Measurements from ENCODE around the gene KCNH4. TPM values are rescaled to one million over a fixed set of nuclear protein-coding genes. Genes with fewer than 3 reads are reported as not detected.

KCNH4 gene
- total RNA-seq, 1 experiment from 2014 or later = not detected

DNA sequence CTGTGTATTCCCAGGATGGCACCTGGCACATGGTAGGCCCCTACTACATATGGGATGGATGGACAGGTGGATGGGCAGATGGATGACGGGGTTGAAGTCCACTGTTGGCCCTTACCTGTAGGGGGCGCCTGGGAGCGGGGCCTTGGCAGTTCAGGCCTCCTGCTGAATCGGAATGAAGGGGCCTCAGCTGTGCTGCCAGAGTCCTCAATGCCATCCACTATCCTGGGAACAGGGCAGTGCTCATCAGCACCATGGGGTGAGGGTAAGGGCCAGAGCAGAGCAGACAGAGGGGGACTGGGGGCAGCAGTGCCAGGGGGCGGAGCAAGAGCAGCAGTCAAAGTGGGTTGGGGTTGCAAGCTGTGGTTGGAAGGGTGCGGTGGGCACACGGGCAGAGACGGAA is 17.8 kb downstream of the KCNH4 start:
- Histone ChIP-seq H3K79me2 (ENCODE audit: insufficient read depth, low read length) (no peaks in the 10 kb centered on the region), H3K27ac (ENCODE audit: low read depth, low read length) (no peak overlapping the region), H4K20me1 (ENCODE audit: insufficient read depth) (no peaks in the 10 kb centered on the region), H3K9me2 (ENCODE audit: insufficient read depth) (no peaks in the 10 kb centered on the region), H2AFZ (ENCODE audit: low read depth, low read length, poor library complexity, severe bottlenecking) (no peak overlapping the region), H3K4me3 (replicated peaks in 1 of 2; ENCODE audit: low read depth in 1 of 2, low read length in 2 of 2) (no peak overlapping the region), H3K27me3 (ENCODE audit: insufficient read depth, low read length) (no peaks in the 10 kb centered on the region), H3K9me3 (ENCODE audit: control insufficient read depth in 1 of 2, insufficient read depth in 1 of 2, low read depth in 1 of 2, low read length in 2 of 2) (no peaks in the 10 kb centered on the region), H3K4me1 (ENCODE audit: control insufficient read depth in 1 of 2, insufficient read depth in 2 of 2, low read length in 2 of 2) (no peaks in the 10 kb centered on the region), H3K36me3 (ENCODE audit: control insufficient read depth in 1 of 2, insufficient read depth in 2 of 2, low read length in 2 of 2) (no peaks in the 10 kb centered on the region), H3K4me2 (ENCODE audit: low read length) (no peak overlapping the region), H3K9ac (ENCODE audit: low read length) (no peak overlapping the region)
- no TSS peak for BruUV-seq (replicated peaks)
- ChIA-PET CTCF (interaction anchor here (0.9 kb wide), 1 partner anchor 21 kb away, joined by 4 read pairs; no protein-coding TSS in a partner anchor), RAD21 (ENCODE audit: low non-redundant PET in 1 of 2, low total read pairs in 2 of 2, uncharacterized antibody in 2 of 2, unreplicated experiment in 2 of 2) (no interaction called here), POLR2A (no interaction called here)
- intact Hi-C loops (cut with micrococcal nuclease) = no loop called here
- DNase-seq (ENCODE audit: low read depth, low spot score) = peak; percentile 18
- ATAC-seq = peak; percentile 89
- no peak for TF ChIP-seq JUND (IDR thresholded peaks at IDR 0.05)
- TF ChIP-seq, protein P1, sequence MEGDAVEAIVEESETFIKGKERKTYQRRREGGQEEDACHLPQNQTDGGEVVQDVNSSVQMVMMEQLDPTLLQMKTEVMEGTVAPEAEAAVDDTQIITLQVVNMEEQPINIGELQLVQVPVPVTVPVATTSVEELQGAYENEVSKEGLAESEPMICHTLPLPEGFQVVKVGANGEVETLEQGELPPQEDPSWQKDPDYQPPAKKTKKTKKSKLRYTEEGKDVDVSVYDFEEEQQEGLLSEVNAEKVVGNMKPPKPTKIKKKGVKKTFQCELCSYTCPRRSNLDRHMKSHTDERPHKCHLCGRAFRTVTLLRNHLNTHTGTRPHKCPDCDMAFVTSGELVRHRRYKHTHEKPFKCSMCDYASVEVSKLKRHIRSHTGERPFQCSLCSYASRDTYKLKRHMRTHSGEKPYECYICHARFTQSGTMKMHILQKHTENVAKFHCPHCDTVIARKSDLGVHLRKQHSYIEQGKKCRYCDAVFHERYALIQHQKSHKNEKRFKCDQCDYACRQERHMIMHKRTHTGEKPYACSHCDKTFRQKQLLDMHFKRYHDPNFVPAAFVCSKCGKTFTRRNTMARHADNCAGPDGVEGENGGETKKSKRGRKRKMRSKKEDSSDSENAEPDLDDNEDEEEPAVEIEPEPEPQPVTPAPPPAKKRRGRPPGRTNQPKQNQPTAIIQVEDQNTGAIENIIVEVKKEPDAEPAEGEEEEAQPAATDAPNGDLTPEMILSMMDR (IDR thresholded peaks at IDR 0.05 in 2 of 3, conservative IDR thresholded peaks at IDR 0.05 in 1 of 3; ENCODE audit: borderline replicate concordance in 1 of 3, insufficient read depth in 1 of 3, low read depth in 2 of 3, low read length in 2 of 3) = peak in 2 of 3 experiments; percentile 82 to 87; a peak in 5 of 6 replicates

DNA sequence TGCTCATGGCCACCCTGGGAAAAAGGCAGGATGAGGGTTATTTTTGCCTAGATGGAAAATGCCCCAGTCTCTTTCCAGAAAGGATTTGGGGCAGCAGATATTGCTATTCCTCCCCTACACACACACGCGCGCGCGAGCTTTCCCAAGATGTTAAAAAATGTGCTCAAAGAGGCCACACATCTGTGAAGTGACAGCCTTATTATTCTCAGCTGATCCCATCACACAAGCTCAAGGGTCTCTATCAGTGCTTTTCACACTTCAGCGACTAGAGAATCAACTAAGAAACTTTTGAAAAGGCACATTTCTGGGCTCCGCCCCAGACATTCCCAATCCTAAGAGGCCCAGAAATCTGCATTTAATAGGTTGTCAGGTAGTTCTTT is 20.4 kb downstream of the KCNH4 start:
- ChIA-PET CTCF (interaction anchor here (1.0 kb wide), 1 partner anchor 21 kb away, joined by 3 read pairs; no protein-coding TSS in a partner anchor), RAD21 (ENCODE audit: low non-redundant PET in 1 of 2, low total read pairs in 2 of 2, uncharacterized antibody in 2 of 2, unreplicated experiment in 2 of 2) (no interaction called here), POLR2A (no interaction called here)
- Histone ChIP-seq H3K4me2 (ENCODE audit: low read length) (no peak overlapping the region), H3K4me3 (replicated peaks in 1 of 2; ENCODE audit: low read depth in 1 of 2, low read length in 2 of 2) (no peak overlapping the region), H3K79me2 (ENCODE audit: insufficient read depth, low read length) (no peaks in the 10 kb centered on the region), H3K27me3 (ENCODE audit: insufficient read depth, low read length) (no peaks in the 10 kb centered on the region), H3K9ac (ENCODE audit: low read length) (no peak overlapping the region), H3K9me2 (ENCODE audit: insufficient read depth) (no peaks in the 10 kb centered on the region), H3K9me3 (ENCODE audit: control insufficient read depth in 1 of 2, insufficient read depth in 1 of 2, low read depth in 1 of 2, low read length in 2 of 2) (no peaks in the 10 kb centered on the region), H2AFZ (ENCODE audit: low read depth, low read length, poor library complexity, severe bottlenecking) (no peak overlapping the region), H3K4me1 (ENCODE audit: control insufficient read depth in 1 of 2, insufficient read depth in 2 of 2, low read length in 2 of 2) (peaks cover 0 to 2% of the 10 kb centered on the region in 2 experiments; a peak in 1 of 4 replicates), H3K27ac (ENCODE audit: low read depth, low read length) (no peak overlapping the region), H3K36me3 (ENCODE audit: control insufficient read depth in 1 of 2, insufficient read depth in 2 of 2, low read length in 2 of 2) (no peaks in the 10 kb centered on the region), H4K20me1 (ENCODE audit: insufficient read depth) (no peaks in the 10 kb centered on the region)
- DNase-seq (ENCODE audit: low read depth, low spot score) (no peak), ATAC-seq (no peak)
- no TSS peak for BruUV-seq (replicated peaks)
- TF ChIP-seq ELF1 (IDR thresholded peaks at IDR 0.05; ENCODE audit: borderline replicate concordance, low read depth) (no peak), EZH2phosphoT487 (IDR thresholded peaks at IDR 0.05; ENCODE audit: borderline replicate concordance) (no peak), CEBPB (IDR thresholded peaks at IDR 0.05; ENCODE audit: low read depth) (no peak), SIN3A (IDR thresholded peaks at IDR 0.05; ENCODE audit: low read depth) (no peak)
- intact Hi-C loops (cut with micrococcal nuclease) = no loop called here

Data from HCT116 (cell line).